Stomach (tissue), 9 donors: ENCODE data around the gene S100A5. TPM values are rescaled to one million over a fixed set of nuclear protein-coding genes. Genes with fewer than 3 reads are reported as not detected.
A peak's percentile ranks its signal among the peaks of the same experiment; 100 is the strongest.
"Not testable (repeated sequence)": the region's sequence is repeated elsewhere in the genome, so short reads cannot be mapped to it uniquely, and the experiment has no call there.

Experiments used
- DNase-seq, 2 donors: peaks; one replicate each; pipeline versions ENCODE4 v3.0.0 to v3.0.0-alpha.2; 2013 to 2019
- H3K27ac ChIP-seq, 5 donors: fragments of 200-600 bp in 4 of 5; sonication (generic) in 4 of 5; one replicate each; pipeline ENCODE4 v1.5.1; 2013 to 2019; ENCODE audit warnings: mild to moderate bottlenecking in 1 of 5, moderate library complexity in 1 of 5
- H3K27me3 ChIP-seq, 3 donors: fragments of 200-600 bp; sonication (generic); one replicate each; pipeline ENCODE4 v1.5.1; 2017 to 2019; ENCODE audit warnings: mixed run types in 1 of 3
- H3K36me3 ChIP-seq, 4 donors: fragments of 200-600 bp; sonication (generic); 1 replicate in 3 of 4; 2 replicates in 1 of 4; pipeline ENCODE4 v1.5.1; 2016 to 2019
- H3K4me1 ChIP-seq, 4 donors: fragments of 200-600 bp; sonication (generic); one replicate each; pipeline ENCODE4 v1.5.1; 2016 to 2019
- H3K4me3 ChIP-seq, 4 donors: fragments of 200-600 bp; sonication (generic) in 3 of 4; one replicate each; pipeline ENCODE4 v1.5.1; 2016 to 2019; ENCODE audit warnings: mild to moderate bottlenecking in 1 of 4
- H3K9me3 ChIP-seq, 4 donors: fragments of 200-600 bp; sonication (generic); one replicate each; pipeline ENCODE4 v1.5.1; 2016 to 2019
- EP300 ChIP-seq: sonication (generic); formaldehyde crosslinking; IDR thresholded peaks from one replicate; pipeline ENCODE4 v1.6.1; 2017; ENCODE audit warnings: antibody characterized with exemption
- POLR2A ChIP-seq, 4 donors: fragments of 450-650 bp; IDR thresholded peaks; one replicate each; pipeline ENCODE4 v1.6.1; 2016; ENCODE audit warnings: antibody characterized with exemption in 4 of 4, control low read depth in 2 of 4, mild to moderate bottlenecking in 1 of 4, moderate library complexity in 1 of 4
- POLR2AphosphoS5 ChIP-seq, 3 donors: sonication (generic); formaldehyde crosslinking; IDR thresholded peaks; one replicate each; pipeline ENCODE4 v1.6.1; 2016; ENCODE audit warnings: antibody characterized with exemption in 3 of 3
- WGBS, 5 donors: extraction: QIAGEN DNeasy Blood & Tissue Kit in 3 of 5; methylation state at CpG; one replicate each; pipeline versions ENCODE4 v1.1.5 to v1.1.7; 2013 to 2018; 5-methylcytosine and 5-hydroxymethylcytosine counted together
- intact Hi-C: fragments of 100-400 bp; cut with DNase I; formaldehyde crosslinking; loops from one replicate; pipeline ENCODE4 v1.15.1; 2023; ENCODE audit warnings: low total_unique reads
- polyA plus RNA-seq, 3 donors: library from polyadenylated mRNA; stranded (reverse); fragments of 200-250 nt; gene quantifications; one replicate each; pipeline ENCODE4 v1.2.3, GENCODE V29; 2013
- total RNA-seq, 5 donors: library from RNA; depleted of rRNA; stranded (reverse); fragments of >200 nt; gene quantifications; one replicate each; pipeline versions ENCODE4 v1.1.0 to v1.2.3, GENCODE V29; 2014 to 2016
- TF ChIP-seq, protein P1 (sequence below), 7 experiments: fragments of 450-650 bp in 4 of 7; fragments of 200-600 bp in 3 of 7; sonication (generic) in 3 of 7; IDR thresholded peaks; one replicate each; pipeline ENCODE4 v1.5.1; 2016 to 2019; ENCODE audit warnings: antibody characterized with exemption in 7 of 7, control low read depth in 2 of 7, mild to moderate bottlenecking in 1 of 7
- donor health status: healthy with polysubstance abuse.
- donor health status: Bipolar disorder and iron deficiency.
- donor health status: healthy.

The S100A5 gene
- total and polyA plus RNA-seq, 8 donors: not detected

DNA sequence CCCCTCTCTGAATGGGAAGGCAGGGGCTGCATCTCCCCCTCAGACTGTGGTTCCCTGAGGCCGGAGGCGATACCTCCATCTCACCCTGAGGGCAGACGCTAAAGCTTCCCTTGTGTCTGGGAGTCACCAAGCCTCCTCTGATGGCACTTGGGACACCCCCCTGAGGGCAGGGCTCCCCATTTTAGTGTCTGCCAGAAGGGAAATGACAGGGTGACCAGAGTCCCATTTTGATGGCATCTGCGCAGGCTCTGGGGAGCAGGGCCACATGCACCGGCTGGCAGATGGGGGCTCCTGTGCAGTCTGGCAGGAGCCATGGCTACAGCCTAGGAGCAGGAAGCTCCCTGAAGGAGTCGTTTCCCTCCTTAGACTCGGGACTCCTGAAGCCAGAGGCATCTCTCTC lies 23.3 kb upstream of the S100A5 start:
- peaks cover 33 to 38% (median 38%) of the 10 kb centered on the region in 4 donors for H3K4me1 ChIP-seq
- peak overlapping the region in 1 of 5 donors; percentile 30 for H3K27ac ChIP-seq
- TF ChIP-seq, protein P1, sequence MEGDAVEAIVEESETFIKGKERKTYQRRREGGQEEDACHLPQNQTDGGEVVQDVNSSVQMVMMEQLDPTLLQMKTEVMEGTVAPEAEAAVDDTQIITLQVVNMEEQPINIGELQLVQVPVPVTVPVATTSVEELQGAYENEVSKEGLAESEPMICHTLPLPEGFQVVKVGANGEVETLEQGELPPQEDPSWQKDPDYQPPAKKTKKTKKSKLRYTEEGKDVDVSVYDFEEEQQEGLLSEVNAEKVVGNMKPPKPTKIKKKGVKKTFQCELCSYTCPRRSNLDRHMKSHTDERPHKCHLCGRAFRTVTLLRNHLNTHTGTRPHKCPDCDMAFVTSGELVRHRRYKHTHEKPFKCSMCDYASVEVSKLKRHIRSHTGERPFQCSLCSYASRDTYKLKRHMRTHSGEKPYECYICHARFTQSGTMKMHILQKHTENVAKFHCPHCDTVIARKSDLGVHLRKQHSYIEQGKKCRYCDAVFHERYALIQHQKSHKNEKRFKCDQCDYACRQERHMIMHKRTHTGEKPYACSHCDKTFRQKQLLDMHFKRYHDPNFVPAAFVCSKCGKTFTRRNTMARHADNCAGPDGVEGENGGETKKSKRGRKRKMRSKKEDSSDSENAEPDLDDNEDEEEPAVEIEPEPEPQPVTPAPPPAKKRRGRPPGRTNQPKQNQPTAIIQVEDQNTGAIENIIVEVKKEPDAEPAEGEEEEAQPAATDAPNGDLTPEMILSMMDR (IDR thresholded peaks at IDR 0.05): no peak
- TF ChIP-seq EP300 (no peak), POLR2A (IDR thresholded peaks at IDR 0.05) (no peak), POLR2AphosphoS5 (IDR thresholded peaks at IDR 0.05) (no peak)
- no peaks in the 10 kb centered on the region for H3K36me3 ChIP-seq
- no peak overlapping the region for H3K4me3 ChIP-seq
- no peak for DNase-seq
- no peaks in the 10 kb centered on the region for H3K9me3 ChIP-seq
- no peaks in the 10 kb centered on the region for H3K27me3 ChIP-seq
- 80 to 97% (median 89%) methylated on average over 6 to 7 of the region's 7 CpGs for WGBS, 5 donors
- intact Hi-C loops: loop anchor here (5.0 kb wide), 1 partner anchor 47 kb away; no protein-coding TSS in a partner anchor

DNA sequence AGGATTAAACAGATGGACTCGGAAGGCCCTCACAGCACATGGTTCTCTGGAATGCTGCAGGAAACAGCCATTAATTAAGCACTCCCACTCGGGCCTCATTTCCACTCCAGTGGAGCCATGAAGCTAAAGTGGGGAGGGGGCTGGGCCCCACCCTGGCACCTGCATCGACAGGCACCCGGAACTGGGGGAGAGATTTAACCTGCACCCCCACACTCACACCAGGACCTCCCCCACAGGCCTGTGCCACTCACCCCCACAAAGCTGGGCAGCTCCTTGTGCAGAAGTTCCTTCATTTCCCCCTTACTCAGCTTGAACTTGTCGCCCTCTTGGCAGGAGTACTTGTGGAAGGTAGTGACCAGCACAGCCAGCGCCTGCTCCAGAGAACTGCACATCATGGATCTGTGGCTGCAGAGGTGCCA lies 22.8 kb upstream of the S100A5 start:
- no peak for DNase-seq
- TF ChIP-seq, protein P1 (IDR thresholded peaks at IDR 0.05): no peak
- TF ChIP-seq POLR2AphosphoS5 (IDR thresholded peaks at IDR 0.05) (no peak), EP300 (no peak), POLR2A (IDR thresholded peaks at IDR 0.05) (no peak)
- 78 to 89% (median 86%) methylated on average over 4 to 6 of the region's 6 CpGs for WGBS, 5 donors
- Histone ChIP-seq H3K4me1 (peaks cover 33% of the 10 kb centered on the region in 4 donors), H3K27ac (no peak overlapping the region), H3K4me3 (no peak overlapping the region), H3K9me3 (no peaks in the 10 kb centered on the region), H3K36me3 (no peaks in the 10 kb centered on the region), H3K27me3 (no peaks in the 10 kb centered on the region)
- intact Hi-C loops: loop anchor here (5.0 kb wide), 1 partner anchor 46 kb away; no protein-coding TSS in a partner anchor

DNA sequence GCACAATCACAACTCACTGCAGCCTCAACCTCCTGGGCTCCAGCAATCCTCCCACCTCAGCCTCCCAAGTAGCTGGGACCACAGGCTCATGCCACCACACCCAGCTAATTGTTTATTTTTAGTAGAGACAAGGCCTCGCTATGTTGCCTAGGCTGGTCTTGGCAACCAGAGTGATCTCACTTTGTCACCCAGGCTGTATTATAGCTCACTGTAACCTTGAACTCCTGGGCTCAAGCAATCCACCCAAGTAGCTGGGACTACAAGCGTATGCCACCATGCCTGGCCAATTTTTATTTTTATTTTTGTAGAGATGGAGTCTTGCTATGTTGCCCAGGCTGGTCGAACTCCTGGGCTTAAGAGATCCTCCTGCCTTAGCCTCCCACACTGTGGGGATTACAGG lies 21.3 kb upstream of the S100A5 start:
- H3K36me3 ChIP-seq, H3K27me3 ChIP-seq, DNase-seq, H3K27ac ChIP-seq, H3K4me3 ChIP-seq, H3K9me3 ChIP-seq: not testable (repeated sequence)
- 83 to 88% (median 86%) methylated on average over 3 of the region's 3 CpGs for WGBS, 5 donors
- H3K4me1 ChIP-seq: peaks cover 18 to 19% (median 18%) of the 10 kb centered on the region in 4 donors
- intact Hi-C loops: loop anchor here (5.0 kb wide), 1 partner anchor 45 kb away; no protein-coding TSS in a partner anchor

DNA sequence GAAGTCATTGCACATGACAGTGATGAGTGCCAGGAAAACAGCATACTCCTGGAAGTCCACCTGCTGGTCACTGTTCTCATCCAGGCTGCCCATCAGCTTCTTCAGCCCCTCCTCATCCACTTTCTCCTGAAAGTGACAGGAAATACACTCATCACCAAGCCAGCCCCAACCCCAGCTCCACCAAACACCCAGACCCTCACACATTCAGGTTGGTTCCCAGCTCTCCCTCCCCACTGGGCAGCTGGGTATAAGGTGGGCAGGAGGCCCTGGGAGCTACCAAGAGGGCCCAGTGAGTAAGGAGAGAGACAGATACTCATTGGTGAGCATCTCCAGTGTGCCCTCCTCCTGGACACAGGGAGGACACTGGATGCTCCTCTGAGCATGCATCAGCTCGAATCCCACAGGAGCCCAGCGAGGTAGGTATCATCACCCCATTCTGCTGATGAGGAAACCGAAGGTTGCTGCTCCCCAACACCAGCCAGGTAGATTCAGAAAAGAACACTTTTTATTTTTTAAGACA lies 20.8 kb upstream of the S100A5 start:
- no peaks in the 10 kb centered on the region for H3K36me3 ChIP-seq
- no peak for DNase-seq
- WGBS, 5 donors: 95 to 100% (median 97%) methylated on average over 3 of the region's 3 CpGs
- intact Hi-C loops: loop anchor here (5.0 kb wide), 1 partner anchor 44 kb away; no protein-coding TSS in a partner anchor
- no peak overlapping the region for H3K27ac ChIP-seq
- no peak overlapping the region for H3K4me3 ChIP-seq
- peaks cover 13 to 14% (median 13%) of the 10 kb centered on the region in 4 donors for H3K4me1 ChIP-seq
- no peak for TF ChIP-seq EP300
- TF ChIP-seq POLR2AphosphoS5 (IDR thresholded peaks at IDR 0.05): no peak
- TF ChIP-seq, protein P1 (IDR thresholded peaks at IDR 0.05): no peak
- no peaks in the 10 kb centered on the region for H3K27me3 ChIP-seq
- no peaks in the 10 kb centered on the region for H3K9me3 ChIP-seq

DNA sequence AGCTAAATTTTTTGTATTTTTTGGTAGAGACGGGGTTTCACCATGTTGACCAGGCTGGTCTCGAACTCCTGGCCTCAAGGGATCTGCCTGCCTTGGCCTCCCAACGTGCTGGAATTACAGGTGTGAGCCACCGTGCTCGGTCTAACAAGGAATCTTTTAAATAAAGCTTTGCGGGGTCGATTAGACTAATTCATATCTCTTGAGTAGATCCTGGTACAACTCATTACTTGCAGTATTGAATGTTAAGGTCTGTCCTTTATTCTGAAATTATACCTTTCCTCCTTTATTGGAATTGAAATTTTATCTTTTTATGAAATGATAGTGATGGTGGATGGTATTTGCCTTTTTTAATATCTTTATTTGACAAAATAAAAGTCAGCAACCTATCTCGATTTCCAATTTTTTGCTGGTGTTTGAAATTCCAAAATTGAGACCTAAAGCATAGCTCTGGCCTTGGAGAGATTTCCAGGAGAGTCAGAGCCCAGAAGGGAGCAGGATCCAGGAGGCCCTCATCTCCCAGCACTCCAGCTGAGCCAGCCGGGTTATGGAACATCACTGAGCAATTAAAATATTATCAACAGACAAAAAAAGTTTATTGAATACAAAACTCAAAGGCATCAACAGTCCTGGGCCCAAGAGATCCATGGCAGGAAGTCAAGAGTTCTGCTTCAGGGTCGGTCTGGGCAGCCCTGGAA lies 20.2 kb upstream of the S100A5 start:
- Histone ChIP-seq H3K27ac (no peak overlapping the region), H3K4me3 (no peak overlapping the region), H3K27me3 (no peaks in the 10 kb centered on the region), H3K36me3 (no peaks in the 10 kb centered on the region), H3K9me3 (no peaks in the 10 kb centered on the region), H3K4me1 (peaks cover 7 to 8% (median 7%) of the 10 kb centered on the region in 4 donors)
- no peak for DNase-seq
- intact Hi-C loops: loop anchor here (5.0 kb wide), 1 partner anchor 44 kb away; no protein-coding TSS in a partner anchor
- WGBS, 5 donors: 84 to 90% (median 86%) methylated on average over 10 of the region's 10 CpGs
- TF ChIP-seq EP300 (no peak), POLR2A (IDR thresholded peaks at IDR 0.05) (no peak), POLR2AphosphoS5 (IDR thresholded peaks at IDR 0.05) (no peak)
- TF ChIP-seq, protein P1 (IDR thresholded peaks at IDR 0.05): no peak
